NCI-H2081 treated with DMSO at 0.1 percent for 48 hours (cell line): ENCODE data around the gene FOLR1.

ENCODE experiments used
- DNase-seq: peaks from one replicate; lab custom pipeline; 2025; lab: John Stamatoyannopoulos, UW

Gene FOLR1

DNA sequence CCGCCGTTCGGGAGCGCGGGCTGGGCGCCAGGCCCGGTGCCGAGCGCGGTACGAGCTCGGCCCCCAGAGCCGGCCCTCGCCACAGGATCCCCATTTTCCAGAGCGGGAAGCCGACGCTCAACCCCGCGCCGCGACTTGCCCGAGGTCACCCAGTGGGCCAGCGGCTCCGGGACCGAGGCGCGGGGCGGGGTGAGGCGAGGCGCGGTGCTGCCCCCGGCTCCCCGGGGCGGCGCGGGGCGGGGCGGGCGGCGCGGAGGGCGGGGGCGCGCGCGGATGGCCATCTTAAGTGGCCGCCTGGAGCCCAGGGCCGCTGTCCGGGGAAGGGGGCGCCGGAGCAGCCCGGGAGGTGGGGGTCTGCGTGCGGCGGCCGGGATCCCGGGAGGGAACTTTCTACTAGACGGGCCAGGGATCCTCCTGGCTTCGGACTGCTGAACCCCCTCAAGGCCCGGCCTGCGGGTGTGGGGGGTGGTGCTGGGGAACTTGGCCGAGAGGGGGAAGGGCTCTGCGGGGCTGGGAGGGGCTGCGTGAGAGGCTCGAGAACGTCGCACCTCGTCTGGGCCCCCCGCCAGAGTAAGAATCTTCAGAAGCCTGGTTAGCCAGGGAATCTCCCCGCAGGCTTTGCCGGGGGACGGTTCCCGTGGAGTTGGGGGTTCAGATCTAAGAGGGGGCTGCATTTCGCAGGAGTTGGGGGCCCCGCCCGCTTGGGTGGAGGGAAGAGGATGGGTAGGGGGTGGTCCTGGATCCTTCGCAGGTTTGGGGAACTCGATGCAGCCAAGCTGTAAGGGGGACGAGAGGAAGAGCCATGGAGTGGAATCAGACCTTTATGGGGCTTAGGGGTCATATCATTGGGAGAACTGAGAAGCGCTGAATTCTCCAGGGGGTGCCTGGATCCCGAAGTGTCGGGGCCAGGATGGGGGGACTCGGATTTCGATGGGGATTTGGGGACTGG lies 31.9 kb downstream of the FOLR1 start:
- no peak for DNase-seq

DNA sequence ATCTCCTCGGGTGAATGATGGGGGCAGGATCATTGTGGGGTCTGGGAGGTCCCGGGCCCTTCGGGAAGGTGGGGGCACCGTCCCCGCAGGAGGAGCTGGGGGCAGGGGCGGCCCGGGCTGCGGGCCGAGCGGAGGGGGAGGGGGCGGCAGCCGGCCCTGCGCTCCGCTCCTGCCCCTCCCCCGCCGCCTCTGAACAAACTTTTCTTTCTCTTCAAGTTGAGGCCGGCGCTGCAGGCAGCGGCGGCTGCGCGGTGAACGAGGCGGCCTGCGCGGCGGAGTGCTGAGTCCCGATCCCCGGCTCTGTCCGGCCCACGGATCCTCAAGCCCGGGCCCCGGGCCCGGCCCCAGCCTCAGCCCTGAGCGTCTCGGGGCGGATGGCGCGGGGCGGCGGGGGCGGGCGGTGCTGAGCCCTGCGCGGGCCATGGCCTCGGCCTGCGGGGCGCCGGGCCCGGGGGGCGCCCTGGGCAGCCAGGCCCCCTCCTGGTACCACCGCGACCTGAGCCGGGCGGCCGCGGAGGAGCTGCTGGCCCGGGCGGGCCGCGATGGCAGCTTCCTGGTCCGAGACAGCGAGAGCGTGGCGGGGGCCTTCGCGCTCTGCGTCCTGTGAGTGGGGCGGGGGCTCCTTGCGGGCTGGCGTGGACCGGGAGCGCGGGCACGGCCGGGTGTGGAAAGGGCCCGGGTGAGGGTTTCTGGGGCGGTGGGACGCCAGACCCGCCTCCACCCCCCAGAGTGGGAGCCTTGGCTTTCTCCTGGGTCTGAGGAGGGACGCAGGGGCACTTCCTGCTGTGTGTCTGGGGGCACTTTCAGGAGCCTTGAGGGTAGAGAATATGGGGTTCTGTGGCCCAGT lies 32.8 kb downstream of the FOLR1 start, which contains the start of gene INPPL1:
Gene INPPL1 (plus strand): TSS at position 204 of the 847 bp plus-strand sequence. CDS start 218 bp downstream, at position 422.
- no peak for DNase-seq

DNA sequence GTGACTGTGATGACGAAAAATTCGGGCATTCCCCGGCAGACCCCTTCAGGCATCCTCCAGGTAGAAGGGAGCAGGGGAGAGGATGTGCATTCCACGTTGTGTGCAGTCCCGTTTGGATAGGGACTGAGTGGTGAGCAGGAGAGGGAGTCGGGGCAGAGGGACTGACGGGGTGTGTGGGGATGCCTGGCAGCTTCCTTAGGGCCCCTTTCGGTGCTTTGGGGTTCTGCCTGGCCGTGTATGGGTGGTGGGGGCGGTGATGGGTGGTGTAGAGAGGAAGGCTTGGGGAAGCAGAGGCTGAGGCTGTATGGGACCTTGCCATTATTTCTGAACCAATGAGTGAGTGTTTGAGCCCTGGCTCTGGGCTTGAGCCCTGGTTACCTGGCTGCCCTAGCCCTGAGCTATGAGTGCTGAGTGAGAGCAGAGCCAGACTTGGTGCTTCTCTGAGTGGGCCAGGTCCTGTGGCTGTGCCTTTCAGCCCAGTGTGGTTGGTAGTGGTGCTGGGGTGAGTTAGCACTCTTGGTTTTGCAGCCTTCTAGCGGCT lies 33.5 kb downstream of the FOLR1 start:
- DNase-seq, result no peak

DNA sequence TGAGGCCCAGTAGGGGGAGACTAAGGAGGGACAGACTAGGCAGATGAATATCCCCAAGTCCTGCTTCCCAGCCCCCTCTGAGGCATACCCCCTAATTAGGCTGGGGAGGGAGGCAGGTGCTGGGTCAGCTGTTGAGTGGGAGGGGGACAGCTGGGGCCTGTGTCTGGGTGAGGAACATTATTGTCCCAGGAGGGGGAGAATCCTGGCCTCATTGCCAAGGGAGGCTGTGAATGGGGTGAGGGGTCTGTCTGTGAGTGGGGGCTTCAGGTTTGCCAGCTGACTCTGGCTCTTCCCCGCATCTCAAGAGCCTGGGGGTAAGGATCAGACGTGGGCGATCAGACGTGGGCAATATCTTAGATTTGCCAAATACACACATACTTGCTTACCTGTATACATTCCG lies 34.8 kb downstream of the FOLR1 start:
- peak; percentile 40 for DNase-seq

DNA sequence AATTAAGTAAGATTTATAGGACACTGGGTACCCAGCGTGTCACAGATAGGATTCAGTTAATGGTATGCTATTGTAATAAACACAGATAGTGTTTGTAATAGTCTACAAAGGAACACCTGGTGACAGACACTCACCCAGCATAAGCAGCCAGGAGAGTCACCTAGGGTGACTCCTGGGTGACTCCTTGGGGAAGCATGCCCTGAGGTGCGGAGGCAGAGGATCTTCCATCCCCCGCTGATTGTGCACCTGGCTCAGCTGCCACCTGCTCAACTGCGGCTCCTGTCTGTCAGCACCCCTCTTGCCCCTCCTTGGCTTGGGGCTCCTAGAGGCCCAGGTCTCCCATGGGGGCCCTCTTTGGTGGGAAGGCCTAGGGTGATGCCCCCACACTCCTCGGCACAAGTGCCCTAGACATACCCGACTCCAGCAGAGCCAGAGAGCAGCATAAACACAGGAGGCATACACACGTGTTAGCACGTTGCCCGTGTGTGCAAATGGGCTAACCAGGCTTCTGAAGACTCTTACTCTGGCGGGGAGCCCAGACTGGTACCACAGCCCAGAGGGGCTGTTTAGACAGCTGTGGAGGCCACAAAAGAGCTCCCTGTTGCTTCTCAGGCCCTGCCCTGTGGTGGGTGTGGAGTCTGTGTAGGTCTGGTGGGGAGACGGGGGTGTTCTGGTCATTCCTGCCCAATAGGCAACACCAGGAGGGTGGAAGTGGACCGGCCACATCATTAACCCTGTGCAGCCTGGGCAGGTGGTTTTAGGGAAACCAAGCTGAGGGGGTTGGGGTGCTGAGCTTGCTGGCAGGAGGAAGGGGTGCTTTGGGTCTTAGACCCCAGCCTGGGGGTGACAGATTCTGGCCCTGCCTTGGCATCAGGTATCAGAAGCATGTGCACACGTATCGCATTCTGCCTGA lies 35.6 kb downstream of the FOLR1 start:
- peak; percentile 96 for DNase-seq

DNA sequence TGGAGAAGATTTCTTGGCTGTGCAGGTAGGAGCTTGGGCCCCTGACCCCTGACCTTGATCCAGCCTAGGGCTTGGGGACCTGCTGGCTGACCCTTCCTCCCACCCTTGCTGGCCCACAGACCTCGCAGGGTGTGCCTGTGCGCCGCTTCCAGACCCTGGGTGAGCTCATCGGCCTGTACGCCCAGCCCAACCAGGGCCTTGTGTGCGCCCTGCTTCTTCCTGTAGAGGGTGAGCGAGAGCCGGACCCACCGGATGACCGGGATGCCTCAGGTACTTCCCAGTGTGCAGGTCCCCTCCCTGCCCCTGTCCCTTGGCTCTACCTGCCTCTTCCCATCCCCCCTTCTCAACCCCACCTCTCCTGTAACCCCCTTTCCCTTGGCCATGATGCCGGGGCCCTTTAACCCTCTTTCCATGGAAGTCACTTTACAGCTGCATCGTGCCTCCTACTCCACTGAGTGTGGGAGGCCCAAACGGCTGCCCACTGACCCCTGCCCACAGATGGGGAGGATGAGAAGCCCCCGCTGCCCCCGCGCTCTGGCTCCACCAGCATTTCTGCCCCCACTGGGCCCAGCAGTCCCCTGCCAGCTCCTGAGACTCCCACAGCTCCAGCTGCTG lies 36.4 kb downstream of the FOLR1 start:
- DNase-seq, result no peak

DNA sequence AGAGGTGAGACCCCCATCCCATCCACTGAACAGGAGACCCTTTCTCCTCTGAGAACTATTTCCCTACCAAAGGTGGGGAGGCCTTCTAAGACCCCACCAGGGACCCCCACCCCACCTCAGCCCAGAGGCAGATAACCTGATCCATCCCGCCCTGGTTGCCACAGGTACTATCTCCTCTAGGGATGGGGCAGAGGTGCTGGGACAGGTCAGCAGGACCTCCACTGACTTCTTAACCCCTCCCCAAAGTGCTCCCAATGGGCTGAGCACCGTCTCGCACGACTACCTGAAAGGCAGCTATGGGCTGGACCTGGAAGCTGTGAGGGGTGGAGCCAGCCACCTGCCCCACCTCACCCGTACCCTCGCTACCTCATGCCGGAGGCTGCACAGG lies 36.9 kb downstream of the FOLR1 start:
- DNase-seq, result no peak

DNA sequence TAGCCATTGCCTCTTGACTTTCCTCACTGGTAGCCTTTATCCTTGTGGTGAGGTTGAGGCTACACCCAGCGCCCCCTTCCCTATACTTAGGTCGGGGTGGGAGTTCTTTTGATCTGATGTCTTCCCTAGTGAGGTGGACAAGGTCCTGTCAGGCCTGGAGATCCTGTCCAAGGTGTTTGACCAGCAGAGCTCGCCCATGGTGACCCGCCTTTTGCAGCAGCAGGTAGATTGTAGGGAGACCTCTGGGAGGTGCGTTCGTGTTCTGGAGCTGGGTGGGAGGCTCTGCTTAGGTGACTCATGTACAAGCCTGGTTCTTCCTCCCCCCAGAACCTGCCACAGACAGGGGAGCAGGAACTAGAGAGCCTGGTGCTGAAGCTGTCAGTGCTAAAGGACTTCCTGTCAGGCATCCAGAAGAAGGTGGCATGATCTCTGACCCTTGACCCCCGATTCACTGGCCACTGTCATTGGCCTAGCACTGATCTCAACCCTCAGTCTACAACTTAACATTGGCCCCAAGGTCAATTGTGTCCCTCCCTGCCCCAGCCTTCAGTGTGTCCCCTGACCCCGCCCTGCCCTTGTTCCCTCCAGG lies 37.5 kb downstream of the FOLR1 start:
- no peak for DNase-seq

DNA sequence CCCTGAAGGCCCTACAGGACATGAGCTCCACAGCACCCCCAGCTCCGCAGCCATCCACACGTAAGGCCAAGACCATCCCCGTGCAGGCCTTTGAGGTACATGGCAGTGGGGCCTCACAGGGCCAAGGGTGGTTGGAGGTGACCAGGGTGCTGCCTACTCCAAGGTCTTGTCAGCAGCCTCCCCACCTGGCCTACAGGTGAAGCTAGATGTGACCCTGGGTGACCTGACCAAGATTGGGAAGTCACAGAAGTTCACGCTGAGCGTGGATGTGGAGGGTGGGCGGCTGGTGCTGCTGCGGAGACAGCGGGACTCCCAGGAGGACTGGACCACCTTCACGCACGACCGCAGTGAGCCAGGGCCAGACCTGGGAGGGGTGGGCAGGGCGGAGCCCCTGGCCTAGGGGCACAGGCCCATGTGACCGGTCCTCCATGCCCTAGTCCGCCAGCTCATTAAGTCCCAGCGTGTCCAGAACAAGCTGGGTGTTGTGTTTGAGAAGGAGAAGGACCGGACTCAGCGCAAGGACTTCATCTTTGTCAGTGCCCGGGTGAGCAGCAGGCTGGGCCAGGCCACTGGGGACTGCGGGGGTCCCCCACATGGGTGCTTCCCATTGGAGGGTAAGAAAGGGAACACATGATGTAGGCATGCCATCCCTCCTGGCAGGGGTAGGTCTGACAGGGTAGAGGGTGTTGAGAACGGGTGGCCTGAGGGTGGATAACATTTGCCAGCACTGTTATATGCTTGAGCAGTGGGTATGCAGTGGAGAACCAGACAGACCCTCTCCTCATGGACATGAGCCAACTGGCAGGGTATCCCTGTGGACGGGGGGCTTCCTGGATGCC lies 38.2 kb downstream of the FOLR1 start:
- no peak for DNase-seq

DNA sequence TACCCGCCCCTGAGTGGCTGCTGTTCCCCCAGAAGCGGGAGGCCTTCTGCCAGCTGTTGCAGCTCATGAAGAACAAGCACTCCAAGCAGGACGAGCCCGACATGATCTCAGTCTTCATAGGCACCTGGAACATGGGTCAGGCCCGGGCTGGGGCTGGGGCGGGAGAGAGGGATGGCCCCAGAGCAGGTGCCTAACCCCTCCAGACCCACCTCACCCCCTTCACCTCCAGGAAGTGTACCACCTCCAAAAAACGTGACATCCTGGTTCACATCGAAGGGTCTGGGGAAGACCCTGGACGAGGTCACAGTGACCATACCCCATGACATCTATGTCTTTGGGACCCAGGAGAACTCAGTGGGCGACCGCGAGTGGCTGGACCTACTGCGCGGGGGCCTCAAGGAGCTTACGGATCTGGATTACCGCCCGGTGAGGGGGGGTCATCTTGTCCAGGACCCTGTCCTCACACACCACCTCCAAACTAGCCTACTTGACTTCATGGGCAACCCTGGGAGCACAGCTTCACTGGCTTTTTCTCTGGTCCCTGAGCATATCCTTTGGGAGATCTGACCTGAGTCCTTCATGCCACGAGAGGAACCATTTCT lies 38.9 kb downstream of the FOLR1 start:
- DNase-seq, result no peak

DNA sequence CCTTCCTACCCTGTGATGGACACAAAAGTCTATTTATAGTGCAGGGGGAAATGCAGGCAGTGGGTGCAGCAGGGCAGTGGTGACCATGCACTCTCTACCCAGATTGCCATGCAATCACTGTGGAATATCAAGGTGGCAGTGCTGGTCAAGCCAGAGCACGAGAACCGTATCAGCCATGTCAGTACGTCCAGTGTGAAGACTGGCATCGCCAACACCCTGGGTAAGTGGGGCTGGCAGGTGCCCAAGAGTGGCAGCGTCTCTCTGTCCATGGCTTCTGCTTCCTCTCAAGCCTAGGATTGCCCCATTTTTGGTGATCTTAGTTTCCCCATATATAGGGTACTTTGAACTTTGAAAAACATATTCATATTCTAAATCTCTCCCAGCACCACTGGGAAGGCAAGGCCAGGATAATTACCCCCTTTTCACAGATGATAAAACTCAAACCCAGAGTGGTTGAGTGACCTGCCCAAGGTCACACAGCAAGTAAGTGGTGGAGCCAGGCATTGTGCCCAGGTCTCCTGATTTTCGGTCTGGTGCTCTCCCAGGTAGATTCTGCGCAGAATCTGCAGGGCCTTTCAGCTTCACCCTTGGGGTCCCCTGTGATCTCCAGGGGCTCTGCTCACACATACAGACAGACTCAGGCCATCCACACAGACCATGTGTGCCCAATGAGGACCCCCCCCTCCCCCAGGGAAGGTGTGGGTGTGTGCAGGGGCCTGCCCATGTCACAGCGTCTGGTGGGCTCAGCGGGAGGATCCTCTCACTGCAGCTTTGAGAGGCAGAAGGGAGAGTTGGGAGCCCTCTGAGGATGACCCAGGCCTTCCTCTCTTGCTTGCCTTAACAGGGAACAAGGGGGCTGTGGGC lies 39.7 kb downstream of the FOLR1 start:
- no peak for DNase-seq

DNA sequence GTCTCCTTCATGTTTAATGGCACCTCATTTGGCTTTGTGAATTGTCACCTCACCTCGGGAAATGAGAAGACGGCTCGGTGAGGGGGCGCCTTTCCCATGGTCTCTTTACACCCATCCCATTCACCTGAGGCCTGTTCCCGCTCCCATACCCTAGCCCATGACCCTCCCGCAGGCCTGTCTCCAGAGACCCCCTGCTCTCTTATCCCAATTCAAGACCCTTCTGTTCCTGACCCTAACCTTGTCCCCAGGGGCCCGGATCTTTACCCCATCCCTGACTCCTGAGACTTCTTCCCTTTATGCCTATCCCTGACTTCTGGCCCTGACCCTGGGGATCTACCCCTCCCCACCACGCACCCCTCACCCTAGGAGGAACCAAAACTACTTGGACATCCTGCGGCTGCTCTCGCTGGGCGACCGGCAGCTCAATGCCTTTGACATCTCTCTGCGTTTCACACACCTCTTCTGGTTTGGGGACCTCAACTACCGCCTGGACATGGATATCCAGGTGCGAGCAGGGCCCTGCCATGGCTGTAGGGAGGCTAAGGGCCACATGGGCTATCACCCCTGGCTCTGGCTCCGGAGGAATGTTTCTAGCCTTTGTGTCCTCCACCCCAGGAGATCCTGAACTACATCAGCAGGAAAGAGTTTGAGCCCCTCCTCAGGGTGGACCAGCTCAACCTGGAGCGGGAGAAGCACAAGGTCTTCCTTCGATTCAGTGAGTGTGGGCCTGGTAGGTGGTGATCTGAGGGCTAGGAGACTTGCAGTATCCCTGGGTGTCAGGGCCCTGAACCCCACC lies 40.5 kb downstream of the FOLR1 start:
- DNase-seq, result no peak

DNA sequence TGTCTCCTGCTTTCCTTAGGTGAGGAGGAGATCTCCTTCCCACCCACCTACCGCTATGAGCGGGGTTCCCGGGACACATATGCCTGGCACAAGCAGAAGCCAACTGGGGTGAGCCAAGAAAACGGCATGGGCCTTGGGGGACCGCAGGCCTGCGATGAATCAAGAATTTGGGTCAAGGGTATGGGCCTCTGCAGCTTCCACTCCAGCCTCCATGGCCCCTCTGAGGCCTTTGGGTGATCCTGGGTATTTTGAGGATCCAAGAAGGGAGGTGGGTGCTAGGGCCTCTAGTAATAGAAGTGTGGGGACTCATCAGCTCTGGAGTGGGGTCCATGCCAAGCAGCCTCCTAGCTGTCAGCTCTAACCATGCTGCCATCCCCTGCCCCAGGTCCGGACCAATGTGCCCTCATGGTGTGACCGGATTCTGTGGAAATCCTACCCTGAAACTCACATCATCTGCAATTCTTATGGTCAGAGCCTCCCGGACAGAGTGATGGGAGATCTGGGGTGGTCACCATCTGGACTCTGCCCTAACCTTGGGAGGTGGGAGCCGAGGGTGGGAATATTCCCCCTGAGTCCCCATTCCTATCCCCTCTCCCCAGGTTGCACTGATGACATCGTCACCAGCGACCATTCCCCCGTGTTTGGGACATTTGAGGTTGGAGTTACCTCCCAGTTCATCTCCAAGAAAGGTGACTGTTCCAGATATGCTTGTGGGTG lies 41.3 kb downstream of the FOLR1 start:
- no peak for DNase-seq

DNA sequence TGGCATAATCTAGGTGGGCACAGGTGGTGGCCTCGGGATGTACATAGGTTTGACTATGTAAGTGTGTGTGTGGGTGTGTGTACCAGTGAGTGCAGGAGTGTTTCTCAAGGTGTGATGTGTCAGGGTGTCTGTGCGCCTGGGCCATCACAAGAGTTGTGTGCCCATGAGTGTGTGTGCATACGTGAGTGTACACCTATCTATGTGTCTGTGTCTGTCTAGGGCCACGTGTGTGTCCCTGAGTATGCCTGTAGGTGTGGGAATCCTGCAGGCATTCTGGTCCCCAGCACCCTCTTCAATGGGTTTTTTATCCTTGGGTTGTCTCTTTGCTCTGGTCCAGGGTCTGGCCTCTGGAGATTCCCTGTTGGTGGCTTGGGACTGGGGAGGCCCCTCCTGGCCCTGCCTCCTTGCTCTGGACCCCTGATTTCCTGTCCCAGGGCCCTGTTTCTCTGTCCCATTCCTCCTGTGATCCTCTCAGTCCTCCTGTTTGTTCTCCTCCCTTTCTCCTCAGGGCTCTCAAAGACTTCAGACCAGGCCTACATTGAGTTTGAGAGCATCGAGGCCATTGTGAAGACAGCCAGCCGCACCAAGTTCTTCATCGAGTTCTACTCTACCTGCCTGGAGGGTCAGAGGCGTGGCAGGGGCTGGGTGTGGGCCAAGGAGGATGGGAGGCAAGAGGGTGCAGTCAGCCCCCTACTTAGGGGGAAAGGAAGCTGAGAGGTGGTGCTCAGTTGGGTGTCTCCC lies 42.0 kb downstream of the FOLR1 start:
- no peak for DNase-seq

DNA sequence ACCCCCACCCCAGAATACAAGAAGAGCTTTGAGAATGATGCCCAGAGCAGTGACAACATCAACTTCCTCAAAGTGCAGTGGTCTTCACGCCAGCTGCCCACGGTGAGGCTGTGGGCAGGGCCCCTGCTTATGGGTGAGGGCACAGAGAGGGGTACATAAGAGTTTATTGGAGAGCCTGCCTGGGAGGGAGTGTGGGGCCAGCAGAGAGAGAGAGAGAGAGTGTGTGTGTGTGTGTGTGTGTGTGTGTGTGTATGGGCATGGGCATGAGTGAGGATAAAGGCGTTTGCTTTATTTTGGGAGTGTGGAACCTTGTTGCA lies 42.5 kb downstream of the FOLR1 start:
- no peak for DNase-seq

DNA sequence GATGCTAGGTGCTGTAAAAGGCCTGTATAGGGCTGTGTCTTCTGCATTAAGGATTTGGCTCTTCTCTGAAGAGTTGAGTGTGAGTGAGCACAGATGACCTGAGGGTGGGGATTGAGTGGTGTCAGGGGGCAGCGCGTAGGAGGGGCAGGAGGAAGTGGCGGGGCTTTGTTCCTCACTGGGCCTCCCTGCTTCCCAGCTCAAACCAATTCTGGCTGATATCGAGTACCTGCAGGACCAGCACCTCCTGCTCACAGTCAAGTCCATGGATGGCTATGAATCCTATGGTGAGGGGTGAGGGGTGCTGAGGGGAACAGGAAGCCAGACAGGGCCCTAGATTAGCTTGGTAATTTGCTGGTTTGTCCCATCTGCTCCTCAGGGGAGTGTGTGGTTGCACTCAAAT lies 43.0 kb downstream of the FOLR1 start:
- no peak for DNase-seq
